Tibial nerve (tissue), 4 donors: ENCODE results near the gene SLC2A9. TPM values are rescaled to one million over a fixed set of nuclear protein-coding genes. Genes with fewer than 3 reads are reported as not detected.

ENCODE experiments used
- DNase-seq, 2 donors: peaks; one replicate each; pipeline ENCODE4 v3.0.0-alpha.2; 2019; ENCODE audit warnings: low spot score in 2 of 2
- H3K27ac ChIP-seq, 4 donors: fragments of 200-600 bp; sonication (generic) in 3 of 4; one replicate each; pipeline ENCODE4 v1.5.1; 2017 to 2019; ENCODE audit warnings: mild to moderate bottlenecking in 1 of 4
- H3K27me3 ChIP-seq, 2 donors: fragments of 200-600 bp; sonication (generic) in 1 of 2; one replicate each; pipeline versions ENCODE4 v1.5.1 to v1.6.0; 2017 to 2019
- H3K36me3 ChIP-seq, 3 donors: fragments of 200-600 bp; sonication (generic); one replicate each; pipeline ENCODE4 v1.5.1; 2018 to 2019
- H3K4me1 ChIP-seq, 4 donors: fragments of 200-600 bp; sonication (generic) in 3 of 4; one replicate each; pipeline ENCODE4 v1.5.1; 2017 to 2019
- H3K4me3 ChIP-seq, 4 donors: fragments of 200-600 bp; sonication (generic) in 3 of 4; one replicate each; pipeline ENCODE4 v1.5.1; 2017 to 2019; ENCODE audit warnings: mild to moderate bottlenecking in 1 of 4, moderate library complexity in 1 of 4
- H3K9me3 ChIP-seq, 4 donors: fragments of 200-600 bp; sonication (generic) in 3 of 4; one replicate each; pipeline ENCODE4 v1.5.1; 2017 to 2019
- EP300 ChIP-seq, 2 donors: sonication (generic); formaldehyde crosslinking; IDR thresholded peaks; one replicate each; pipeline ENCODE4 v1.6.1; 2017; ENCODE audit warnings: antibody characterized with exemption in 2 of 2, mild to moderate bottlenecking in 1 of 2
- POLR2A ChIP-seq, 2 donors: fragments of 450-650 bp; IDR thresholded peaks; one replicate each; pipeline ENCODE4 v1.6.1; 2017; ENCODE audit warnings: antibody characterized with exemption in 2 of 2, mild to moderate bottlenecking in 2 of 2, moderate library complexity in 2 of 2
- WGBS, 2 donors: methylation state at CpG; one replicate each; pipeline ENCODE4 v1.1.5; 2018; 5-methylcytosine and 5-hydroxymethylcytosine counted together
- total RNA-seq, 4 donors: library from RNA; depleted of rRNA; stranded (reverse); fragments of >200 nt; gene quantifications; one replicate each; pipeline ENCODE4 v1.1.0, GENCODE V29; 2016
- TF ChIP-seq, protein P1 (sequence below), 5 experiments: fragments of 200-600 bp in 3 of 5; fragments of 450-650 bp in 2 of 5; sonication (generic) in 3 of 5; IDR thresholded peaks; one replicate each; pipeline ENCODE4 v1.5.1; 2016 to 2019; ENCODE audit warnings: antibody characterized with exemption in 5 of 5, mild to moderate bottlenecking in 3 of 5, moderate library complexity in 2 of 5

SLC2A9 gene
- total RNA-seq, 4 donors from 2014 or later, result 2.7 to 10.7 (median 6.0) TPM

DNA sequence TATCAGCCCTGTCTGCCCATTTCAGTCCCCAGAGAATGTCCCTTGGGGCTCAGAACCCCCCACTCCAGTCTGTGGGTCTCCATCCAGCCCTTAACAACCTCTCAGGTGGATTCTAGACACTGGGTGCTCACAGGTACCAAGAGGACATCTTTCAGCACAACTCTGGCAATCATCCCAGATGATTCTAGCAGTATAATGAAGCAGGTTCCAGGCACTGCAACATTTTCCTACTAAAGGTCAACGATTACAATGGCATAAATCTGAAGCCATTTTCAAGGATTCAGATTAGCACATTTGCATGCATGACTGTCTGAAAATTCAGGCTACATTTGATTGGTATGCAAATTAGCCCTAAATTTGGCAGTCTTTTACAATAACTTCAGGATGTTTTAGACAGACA, 10.0 kb downstream of the SLC2A9 start:
- Histone ChIP-seq H3K4me3 (no peak overlapping the region), H3K9me3 (no peaks in the 10 kb centered on the region), H3K36me3 (no peaks in the 10 kb centered on the region), H3K4me1 (peaks cover 0 to 44% (median 20%) of the 10 kb centered on the region in 4 donors), H3K27me3 (no peaks in the 10 kb centered on the region), H3K27ac (no peak overlapping the region)
- 94 to 95% methylated on average over 1 of the region's 1 CpG for WGBS, 2 donors
- DNase-seq, result no peak
- TF ChIP-seq POLR2A (IDR thresholded peaks at IDR 0.05), result no peak
- TF ChIP-seq, protein P1, sequence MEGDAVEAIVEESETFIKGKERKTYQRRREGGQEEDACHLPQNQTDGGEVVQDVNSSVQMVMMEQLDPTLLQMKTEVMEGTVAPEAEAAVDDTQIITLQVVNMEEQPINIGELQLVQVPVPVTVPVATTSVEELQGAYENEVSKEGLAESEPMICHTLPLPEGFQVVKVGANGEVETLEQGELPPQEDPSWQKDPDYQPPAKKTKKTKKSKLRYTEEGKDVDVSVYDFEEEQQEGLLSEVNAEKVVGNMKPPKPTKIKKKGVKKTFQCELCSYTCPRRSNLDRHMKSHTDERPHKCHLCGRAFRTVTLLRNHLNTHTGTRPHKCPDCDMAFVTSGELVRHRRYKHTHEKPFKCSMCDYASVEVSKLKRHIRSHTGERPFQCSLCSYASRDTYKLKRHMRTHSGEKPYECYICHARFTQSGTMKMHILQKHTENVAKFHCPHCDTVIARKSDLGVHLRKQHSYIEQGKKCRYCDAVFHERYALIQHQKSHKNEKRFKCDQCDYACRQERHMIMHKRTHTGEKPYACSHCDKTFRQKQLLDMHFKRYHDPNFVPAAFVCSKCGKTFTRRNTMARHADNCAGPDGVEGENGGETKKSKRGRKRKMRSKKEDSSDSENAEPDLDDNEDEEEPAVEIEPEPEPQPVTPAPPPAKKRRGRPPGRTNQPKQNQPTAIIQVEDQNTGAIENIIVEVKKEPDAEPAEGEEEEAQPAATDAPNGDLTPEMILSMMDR (IDR thresholded peaks at IDR 0.05), result no peak
- no peak for TF ChIP-seq EP300 (IDR thresholded peaks at IDR 0.05)

- TF ChIP-seq, protein P1 (IDR thresholded peaks at IDR 0.05), result no peak
- TF ChIP-seq EP300 (IDR thresholded peaks at IDR 0.05) (no peak), POLR2A (IDR thresholded peaks at IDR 0.05) (no peak)
- Histone ChIP-seq H3K4me3 (no peak overlapping the region), H3K4me1 (peaks cover 0 to 46% (median 26%) of the 10 kb centered on the region in 4 donors), H3K9me3 (no peaks in the 10 kb centered on the region), H3K27me3 (no peaks in the 10 kb centered on the region), H3K27ac (no peak overlapping the region), H3K36me3 (no peaks in the 10 kb centered on the region)
- WGBS, 2 donors, result 74 to 82% methylated on average over 3 of the region's 3 CpGs
- no peak for DNase-seq
Observed at GRCh38 chr4:10009861-10010500, 11.3 kb downstream of the SLC2A9 start.

DNA sequence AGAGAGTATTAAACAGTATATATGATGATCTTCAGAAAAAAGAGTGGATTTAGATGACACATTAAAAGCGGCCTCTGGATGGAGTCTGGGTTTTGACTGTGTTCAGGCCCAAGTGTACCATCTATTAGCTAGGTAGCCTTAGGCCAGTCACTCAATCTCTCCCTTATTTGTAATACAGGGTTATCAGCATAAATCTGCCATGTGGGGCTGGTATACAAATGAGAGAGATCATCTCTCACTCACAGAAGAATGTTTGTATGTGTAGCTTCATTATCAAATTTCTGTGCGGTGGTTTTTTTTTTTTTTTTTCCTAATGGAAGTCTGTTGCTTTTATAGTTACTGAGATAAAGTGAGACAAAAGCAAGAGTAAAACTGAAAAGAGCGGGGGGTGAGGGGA, 12.7 kb downstream of the SLC2A9 start:
- Histone ChIP-seq H3K4me1 (peaks cover 0 to 36% (median 26%) of the 10 kb centered on the region in 4 donors), H3K36me3 (no peaks in the 10 kb centered on the region), H3K27me3 (no peaks in the 10 kb centered on the region), H3K9me3 (no peaks in the 10 kb centered on the region), H3K4me3 (no peak overlapping the region), H3K27ac (no peak overlapping the region)
- WGBS, 2 donors, result 82 to 84% methylated on average over 3 of the region's 3 CpGs
- DNase-seq, result no peak
- TF ChIP-seq EP300 (IDR thresholded peaks at IDR 0.05) (no peak), POLR2A (IDR thresholded peaks at IDR 0.05) (no peak)
- TF ChIP-seq, protein P1 (IDR thresholded peaks at IDR 0.05), result no peak

GRCh38 chr4:10007793-10008608, 13.3 kb downstream of the SLC2A9 start:
- Histone ChIP-seq H3K36me3 (no peaks in the 10 kb centered on the region), H3K4me3 (no peak overlapping the region), H3K9me3 (no peaks in the 10 kb centered on the region), H3K27ac (no peak overlapping the region), H3K4me1 (peaks cover 0 to 36% (median 26%) of the 10 kb centered on the region in 4 donors), H3K27me3 (no peaks in the 10 kb centered on the region)
- TF ChIP-seq EP300 (IDR thresholded peaks at IDR 0.05) (no peak), POLR2A (IDR thresholded peaks at IDR 0.05) (no peak)
- TF ChIP-seq, protein P1 (IDR thresholded peaks at IDR 0.05), result no peak
- no peak for DNase-seq
- WGBS, 2 donors, result 55 to 61% methylated on average over 7 of the region's 7 CpGs

- Histone ChIP-seq H3K4me3 (no peak overlapping the region), H3K36me3 (no peaks in the 10 kb centered on the region), H3K27ac (peak overlapping the region in 2 of 4 donors; percentile 69 to 78), H3K27me3 (no peaks in the 10 kb centered on the region), H3K4me1 (peaks cover 0 to 36% (median 26%) of the 10 kb centered on the region in 4 donors), H3K9me3 (no peaks in the 10 kb centered on the region)
- DNase-seq, result no peak
- WGBS, 2 donors, result 79 to 83% methylated on average over 1 of the region's 1 CpG
- TF ChIP-seq, protein P1 (IDR thresholded peaks at IDR 0.05), result no peak
- TF ChIP-seq POLR2A (IDR thresholded peaks at IDR 0.05) (no peak), EP300 (IDR thresholded peaks at IDR 0.05) (no peak)
Observed at GRCh38 chr4:10007436-10007740, 13.9 kb downstream of the SLC2A9 start.
